MCF 10A (cell line): ENCODE results near the gene FBLN1. TPM values are rescaled to one million over a fixed set of nuclear protein-coding genes. Genes with fewer than 3 reads are reported as not detected.

Experiments used
- BruUV-seq: library from RNA; stranded (reverse); fragments of 400-500 nt; replicated peaks from 2 replicates; lab custom pipeline; 2021; lab: Mats Ljungman, UMichigan
- CTCF ChIA-PET: fragments of 300-600 bp; sonication (Branson Sonifier 250); formaldehyde crosslinking; extraction: SDS; loops from one replicate; lab custom pipeline; 2021; ENCODE audit warnings: antibody characterized with exemption, inconsistent platforms; lab: Yijun Ruan, JAX
- POLR2A ChIA-PET: fragments of 300-600, 350-650 bp; sonication (Branson Sonifier 250); formaldehyde crosslinking; extraction: SDS; loops from one replicate; lab custom pipeline; 2020; ENCODE audit warnings: antibody characterized with exemption, inconsistent platforms; lab: Yijun Ruan, JAX
- DNase-seq: peaks from one replicate; pipeline ENCODE4 v3.0.0-alpha.2; 2018; ENCODE audit not compliant: unreplicated experiment
- H3K27ac Mint-ChIP-seq: one replicate; pipeline ENCODE4 v1.8.0; 2022; ENCODE audit warnings: mild to moderate bottlenecking, low read depth, mixed read lengths; ENCODE audit not compliant: unreplicated experiment
- H3K27me3 Mint-ChIP-seq: one replicate; pipeline ENCODE4 v1.8.0; 2022; ENCODE audit warnings: mixed read lengths; ENCODE audit not compliant: insufficient read depth, unreplicated experiment
- H3K36me3 Mint-ChIP-seq: one replicate; pipeline ENCODE4 v1.8.0; 2022; ENCODE audit warnings: mild to moderate bottlenecking, moderate library complexity, mixed read lengths; ENCODE audit not compliant: insufficient read depth, unreplicated experiment
- H3K4me1 Mint-ChIP-seq: one replicate; pipeline ENCODE4 v1.8.0; 2022; ENCODE audit warnings: mixed read lengths; ENCODE audit not compliant: insufficient read depth, unreplicated experiment
- H3K4me3 Mint-ChIP-seq: one replicate; pipeline ENCODE4 v1.8.0; 2022; ENCODE audit warnings: mild to moderate bottlenecking, moderate library complexity, mixed read lengths; ENCODE audit not compliant: unreplicated experiment
- H3K9me3 Mint-ChIP-seq: one replicate; pipeline ENCODE4 v1.8.0; 2022; ENCODE audit warnings: mixed read lengths; ENCODE audit not compliant: unreplicated experiment
- CTCF ChIP-seq: fragments of 200-600 bp; IDR thresholded peaks from one replicate; pipeline ENCODE4 v1.8.0; 2022; ENCODE audit warnings: antibody characterized with exemption, mild to moderate bottlenecking; ENCODE audit not compliant: unreplicated experiment
- intact Hi-C: fragments of 100-400 bp; cut with micrococcal nuclease; formaldehyde crosslinking; loops from 2 replicates; pipeline ENCODE4 v1.14.1; 2022
- total RNA-seq: library from RNA; stranded (reverse); gene quantifications from 2 replicates; pipeline ENCODE4 v1.2.3, GENCODE V29; 2022

FBLN1 gene
- total RNA-seq, 1 experiment from 2014 or later = 110 TPM

DNA sequence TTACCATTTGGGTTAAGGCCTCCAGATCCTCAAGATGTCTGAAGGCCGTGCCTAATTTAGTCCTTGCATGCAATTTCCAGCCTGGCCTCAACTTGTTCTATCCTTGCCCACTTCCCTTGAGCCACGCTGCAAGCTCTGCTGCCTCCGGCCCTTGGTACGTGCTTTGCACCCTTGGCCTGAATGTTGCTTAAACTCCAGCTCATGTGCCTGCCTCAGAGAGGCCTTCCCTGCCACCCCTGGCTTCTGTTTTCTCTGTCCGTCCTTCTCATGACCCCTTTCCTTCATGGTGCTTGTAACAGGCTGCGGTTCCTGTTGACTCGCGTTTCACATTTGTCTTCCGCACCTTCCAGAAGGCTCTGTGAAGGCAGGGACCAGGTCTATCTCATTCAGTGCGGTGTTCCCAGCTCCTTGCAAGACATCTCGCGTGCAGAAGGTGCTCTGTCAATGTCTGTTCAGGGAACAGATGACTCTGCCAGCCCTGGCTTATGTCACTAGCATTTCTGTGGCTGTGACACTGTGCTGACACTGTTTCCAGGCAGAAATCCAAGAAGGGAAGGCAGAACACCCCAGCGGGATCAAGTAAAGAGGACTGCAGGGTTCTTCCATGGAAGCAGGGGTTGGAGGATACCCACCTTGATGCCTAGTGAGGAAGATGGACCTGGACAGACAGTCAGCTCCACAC is 61.8 kb downstream of the FBLN1 start:
- ChIA-PET CTCF (interaction anchor here (0.6 to 4.5 kb wide), 5 partner anchors 11 to 300 kb away, joined by 4 to 18 read pairs (median 7); no protein-coding TSS in a partner anchor), POLR2A (interaction anchor here (0.6 kb wide), 2 partner anchors 589 to 715 kb away, joined by 3 to 4 read pairs; no protein-coding TSS in a partner anchor)
- TF ChIP-seq CTCF = no peak
- Mint-ChIP-seq H3K4me3 (no peak overlapping the region), H3K27ac (no peak overlapping the region), H3K27me3 (no peaks in the 10 kb centered on the region), H3K4me1 (no peaks in the 10 kb centered on the region), H3K36me3 (peaks cover 10% of the 10 kb centered on the region), H3K9me3 (peaks cover 12% of the 10 kb centered on the region)
- BruUV-seq = no TSS peak
- intact Hi-C loops = no loop called here
- no peak for DNase-seq

- no peak for TF ChIP-seq CTCF
- no peaks in the 10 kb centered on the region for H3K27me3 Mint-ChIP-seq
- DNase-seq = no peak
- intact Hi-C loops = no loop called here
- no peak overlapping the region for H3K27ac Mint-ChIP-seq
- no TSS peak for BruUV-seq
- peaks cover 10% of the 10 kb centered on the region for H3K36me3 Mint-ChIP-seq
- H3K9me3 Mint-ChIP-seq = peaks cover 13% of the 10 kb centered on the region
- no peaks in the 10 kb centered on the region for H3K4me1 Mint-ChIP-seq
- ChIA-PET CTCF (interaction anchor here (0.5 to 4.5 kb wide), 8 partner anchors 11 to 929 kb away, joined by 3 to 18 read pairs (median 5); no protein-coding TSS in a partner anchor), POLR2A (interaction anchor here (0.6 kb wide), 1 partner anchor 589 kb away, joined by 3 read pairs; no protein-coding TSS in a partner anchor)
- no peak overlapping the region for H3K4me3 Mint-ChIP-seq
These were observed 62.5 kb downstream of the FBLN1 start for GRCh38 chr22:45565171-45565570.

- CTCF ChIA-PET = interaction anchor here (0.6 to 4.5 kb wide), 9 partner anchors 10 to 687 kb away, joined by 3 to 18 read pairs (median 3); no protein-coding TSS in a partner anchor
- peaks cover 5% of the 10 kb centered on the region for H3K9me3 Mint-ChIP-seq
These were observed 63.3 kb downstream of the FBLN1 start for GRCh38 chr22:45565973-45566372.

More at GRCh38 chr22:45565973-45566372, 63.3 kb downstream of the FBLN1 start:
- POLR2A ChIA-PET = interaction anchor here (0.5 kb wide), 1 partner anchor 511 kb away, joined by 3 read pairs; no protein-coding TSS in a partner anchor
- Mint-ChIP-seq H3K27me3 (no peaks in the 10 kb centered on the region), H3K4me3 (no peak overlapping the region), H3K36me3 (peaks cover 10% of the 10 kb centered on the region), H3K27ac (no peak overlapping the region), H3K4me1 (no peaks in the 10 kb centered on the region)
- DNase-seq = no peak
- no peak for TF ChIP-seq CTCF
- intact Hi-C loops = no loop called here
- no TSS peak for BruUV-seq
